Upper lobe of left lung (tissue), 4 donors: ENCODE results near the gene SECISBP2L.

Source experiments
- POLR2A ChIP-seq, 4 donors: fragments of 450-650 bp; IDR thresholded peaks; one replicate each; pipeline ENCODE4 v1.5.1; 2016 to 2017; ENCODE audit warnings: antibody characterized with exemption in 4 of 4, mild to moderate bottlenecking in 2 of 4
- TF ChIP-seq, protein P1 (sequence below), 6 experiments: fragments of 450-650 bp in 4 of 6; fragments of 200-600 bp in 2 of 6; sonication (generic) in 2 of 6; IDR thresholded peaks; one replicate each; pipeline ENCODE4 v1.5.1; 2016 to 2019; ENCODE audit warnings: antibody characterized with exemption in 6 of 6

DNA sequence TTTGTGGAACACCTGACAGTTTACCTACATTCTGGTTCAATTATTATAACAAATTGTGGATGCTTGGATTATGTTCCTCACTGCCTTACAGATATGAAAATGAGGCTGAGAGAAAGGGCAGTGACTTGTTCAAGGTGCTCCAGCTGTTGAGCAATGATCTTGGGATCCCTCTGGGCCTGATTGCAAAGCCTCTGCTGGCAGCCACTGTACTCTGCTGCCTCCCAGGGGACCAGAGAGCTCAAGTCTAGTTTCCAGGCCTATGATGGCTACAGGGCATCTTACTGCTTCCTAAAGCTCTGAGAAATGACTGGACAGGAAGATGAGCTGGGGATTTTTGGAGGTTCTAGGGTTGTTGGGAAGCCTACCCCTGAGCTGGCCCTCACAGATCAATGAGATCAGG lies 80.3 kb downstream of the SECISBP2L start:
- TF ChIP-seq POLR2A (IDR thresholded peaks at IDR 0.05), result no peak
- TF ChIP-seq, protein P1, sequence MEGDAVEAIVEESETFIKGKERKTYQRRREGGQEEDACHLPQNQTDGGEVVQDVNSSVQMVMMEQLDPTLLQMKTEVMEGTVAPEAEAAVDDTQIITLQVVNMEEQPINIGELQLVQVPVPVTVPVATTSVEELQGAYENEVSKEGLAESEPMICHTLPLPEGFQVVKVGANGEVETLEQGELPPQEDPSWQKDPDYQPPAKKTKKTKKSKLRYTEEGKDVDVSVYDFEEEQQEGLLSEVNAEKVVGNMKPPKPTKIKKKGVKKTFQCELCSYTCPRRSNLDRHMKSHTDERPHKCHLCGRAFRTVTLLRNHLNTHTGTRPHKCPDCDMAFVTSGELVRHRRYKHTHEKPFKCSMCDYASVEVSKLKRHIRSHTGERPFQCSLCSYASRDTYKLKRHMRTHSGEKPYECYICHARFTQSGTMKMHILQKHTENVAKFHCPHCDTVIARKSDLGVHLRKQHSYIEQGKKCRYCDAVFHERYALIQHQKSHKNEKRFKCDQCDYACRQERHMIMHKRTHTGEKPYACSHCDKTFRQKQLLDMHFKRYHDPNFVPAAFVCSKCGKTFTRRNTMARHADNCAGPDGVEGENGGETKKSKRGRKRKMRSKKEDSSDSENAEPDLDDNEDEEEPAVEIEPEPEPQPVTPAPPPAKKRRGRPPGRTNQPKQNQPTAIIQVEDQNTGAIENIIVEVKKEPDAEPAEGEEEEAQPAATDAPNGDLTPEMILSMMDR (IDR thresholded peaks at IDR 0.05), result no peak
